Muscle of leg (tissue), 11 donors: ENCODE data around the gene C3orf70. TPM values are rescaled to one million over a fixed set of nuclear protein-coding genes. Genes with fewer than 3 reads are reported as not detected.

Source experiments
- DNase-seq: peaks from one replicate; pipeline ENCODE4 v3.0.0; 2013
- H3K27ac ChIP-seq: one replicate; pipeline ENCODE4 v1.5.1; 2013; ENCODE audit warnings: mild to moderate bottlenecking, low read length, control low read depth
- H3K27me3 ChIP-seq: one replicate; pipeline ENCODE4 v1.6.1; 2013; ENCODE audit warnings: low read length; ENCODE audit not compliant: control insufficient read depth, insufficient read depth
- H3K36me3 ChIP-seq: one replicate; pipeline ENCODE4 v1.6.1; 2013; ENCODE audit warnings: low read length; ENCODE audit not compliant: control insufficient read depth, insufficient read depth
- H3K4me1 ChIP-seq: one replicate; pipeline ENCODE4 v1.6.1; 2013; ENCODE audit warnings: low read length; ENCODE audit not compliant: control insufficient read depth, insufficient read depth
- H3K4me3 ChIP-seq: one replicate; pipeline ENCODE4 v1.5.1; 2013; ENCODE audit warnings: low read length, control low read depth
- H3K9me3 ChIP-seq: replicated peaks from 2 replicates; pipeline ENCODE4 v1.6.1; 2013; ENCODE audit warnings: low read depth, low read length; ENCODE audit not compliant: control insufficient read depth
- WGBS: methylation state at CpG from one replicate; pipeline ENCODE4 v1.1.5; 2013; ENCODE audit warnings: missing lambda C conversion rate; ENCODE audit not compliant: insufficient coverage; 5-methylcytosine and 5-hydroxymethylcytosine counted together
- polyA plus RNA-seq, 8 donors: library from polyadenylated mRNA; unstranded; fragments of 120-200 nt; gene quantifications; one replicate each; pipeline versions ENCODE4 v1.2.1 to v1.2.3, GENCODE V29; 2013; ENCODE audit warnings: inconsistent platforms in 1 of 8, low replicate concordance in 1 of 8; ENCODE audit not compliant: insufficient read length in 8 of 8, insufficient read depth in 1 of 8
- total RNA-seq: library from RNA; stranded (reverse); fragments of 120-200 nt; gene quantifications from one replicate; pipeline ENCODE4 v1.2.4, GENCODE V29; 2013

Gene C3orf70
- total and polyA plus RNA-seq, 9 donors: 3.0 to 7.9 (median 4.5) TPM

GRCh38 chr3:185151964-185152409, 873 bp downstream of the C3orf70 start:
- DNase-seq: no peak
- peaks cover 12% of the 10 kb centered on the region for H3K4me1 ChIP-seq
- peaks cover 2% of the 10 kb centered on the region for H3K27me3 ChIP-seq

GRCh38 chr3:185151101-185151963, 1.5 kb downstream of the C3orf70 start:
- peaks cover 2% of the 10 kb centered on the region for H3K27me3 ChIP-seq
- 20% methylated on average over 1 of the region's 8 CpGs for WGBS
- H3K27ac ChIP-seq: peak overlapping the region; percentile 86
- H3K36me3 ChIP-seq: no peaks in the 10 kb centered on the region
- H3K4me1 ChIP-seq: peaks cover 12% of the 10 kb centered on the region
- no peaks in the 10 kb centered on the region for H3K9me3 ChIP-seq
- no peak for DNase-seq
- peak overlapping the region; percentile 78 for H3K4me3 ChIP-seq

More at GRCh38 chr3:185151964-185152409, 873 bp downstream of the C3orf70 start:
- WGBS: 0% methylated on average over 7 of the region's 9 CpGs
- Histone ChIP-seq H3K27ac (peak overlapping the region; percentile 86), H3K4me3 (peak overlapping the region; percentile 78), H3K9me3 (no peaks in the 10 kb centered on the region), H3K36me3 (no peaks in the 10 kb centered on the region)

- no peaks in the 10 kb centered on the region for H3K9me3 ChIP-seq
- no peak overlapping the region for H3K4me3 ChIP-seq
- no peaks in the 10 kb centered on the region for H3K36me3 ChIP-seq
- no CpG with 5 or more reads among the region's 1 CpG for WGBS
- H3K27ac ChIP-seq: no peak overlapping the region
- H3K4me1 ChIP-seq: peaks cover 12% of the 10 kb centered on the region
- no peak for DNase-seq
- H3K27me3 ChIP-seq: no peaks in the 10 kb centered on the region
Observed at GRCh38 chr3:185150561-185150960, 2.3 kb downstream of the C3orf70 start.

- Histone ChIP-seq H3K27me3 (no peaks in the 10 kb centered on the region), H3K27ac (no peak overlapping the region), H3K4me1 (peaks cover 12% of the 10 kb centered on the region), H3K36me3 (no peaks in the 10 kb centered on the region), H3K4me3 (no peak overlapping the region), H3K9me3 (no peaks in the 10 kb centered on the region)
- peak; percentile 80 for DNase-seq
- WGBS: no CpG with 5 or more reads among the region's 3 CpGs
Observed at GRCh38 chr3:185149591-185149990, 3.3 kb downstream of the C3orf70 start.

- Histone ChIP-seq H3K4me3 (no peak overlapping the region), H3K4me1 (no peaks in the 10 kb centered on the region), H3K27me3 (no peaks in the 10 kb centered on the region), H3K9me3 (no peaks in the 10 kb centered on the region), H3K36me3 (no peaks in the 10 kb centered on the region), H3K27ac (no peak overlapping the region)
- no CpG with 5 or more reads among the region's 6 CpGs for WGBS
- DNase-seq: no peak
Observed at GRCh38 chr3:185145511-185145910, 7.3 kb downstream of the C3orf70 start.

GRCh38 chr3:185144784-185145183, 8.1 kb downstream of the C3orf70 start:
- H3K4me3 ChIP-seq: no peak overlapping the region
- no peaks in the 10 kb centered on the region for H3K9me3 ChIP-seq
- WGBS: no CpG with 5 or more reads among the region's 3 CpGs
- no peak overlapping the region for H3K27ac ChIP-seq
- no peak for DNase-seq
- H3K4me1 ChIP-seq: no peaks in the 10 kb centered on the region
- no peaks in the 10 kb centered on the region for H3K27me3 ChIP-seq
- H3K36me3 ChIP-seq: no peaks in the 10 kb centered on the region

GRCh38 chr3:185137821-185138220, 15.0 kb downstream of the C3orf70 start:
- no peak for DNase-seq
- WGBS: no CpG with 5 or more reads among the region's 1 CpG
- H3K4me3 ChIP-seq: no peak overlapping the region
- H3K9me3 ChIP-seq: no peaks in the 10 kb centered on the region
- no peaks in the 10 kb centered on the region for H3K27me3 ChIP-seq
- H3K4me1 ChIP-seq: no peaks in the 10 kb centered on the region
- H3K36me3 ChIP-seq: no peaks in the 10 kb centered on the region
- H3K27ac ChIP-seq: no peak overlapping the region

GRCh38 chr3:185134509-185134908, 18.4 kb downstream of the C3orf70 start:
- Histone ChIP-seq H3K4me1 (no peaks in the 10 kb centered on the region), H3K27me3 (no peaks in the 10 kb centered on the region), H3K4me3 (no peak overlapping the region), H3K36me3 (no peaks in the 10 kb centered on the region), H3K27ac (no peak overlapping the region), H3K9me3 (no peaks in the 10 kb centered on the region)
- no peak for DNase-seq

GRCh38 chr3:185131602-185132256, 21.1 kb downstream of the C3orf70 start:
- Histone ChIP-seq H3K27ac (no peak overlapping the region), H3K9me3 (no peaks in the 10 kb centered on the region), H3K4me1 (no peaks in the 10 kb centered on the region), H3K36me3 (no peaks in the 10 kb centered on the region), H3K27me3 (no peaks in the 10 kb centered on the region), H3K4me3 (no peak overlapping the region)
- DNase-seq: no peak
- 43% methylated on average over 1 of the region's 2 CpGs for WGBS

- Histone ChIP-seq H3K9me3 (no peaks in the 10 kb centered on the region), H3K4me1 (no peaks in the 10 kb centered on the region), H3K4me3 (no peak overlapping the region), H3K27me3 (no peaks in the 10 kb centered on the region), H3K27ac (no peak overlapping the region), H3K36me3 (no peaks in the 10 kb centered on the region)
- 92% methylated on average over 1 of the region's 2 CpGs for WGBS
- no peak for DNase-seq
Observed at GRCh38 chr3:185129083-185129482, 23.8 kb downstream of the C3orf70 start.
